Measurements from ENCODE around the gene TMEM95. TPM values are rescaled to one million over a fixed set of nuclear protein-coding genes. Genes with fewer than 3 reads are reported as not detected.
"Not testable (repeated sequence)": the region's sequence is repeated elsewhere in the genome, so short reads cannot be mapped to it uniquely, and the experiment has no call there.

The TMEM95 gene
- total RNA-seq, 1 experiment from 2014 or later: not detected

DNA sequence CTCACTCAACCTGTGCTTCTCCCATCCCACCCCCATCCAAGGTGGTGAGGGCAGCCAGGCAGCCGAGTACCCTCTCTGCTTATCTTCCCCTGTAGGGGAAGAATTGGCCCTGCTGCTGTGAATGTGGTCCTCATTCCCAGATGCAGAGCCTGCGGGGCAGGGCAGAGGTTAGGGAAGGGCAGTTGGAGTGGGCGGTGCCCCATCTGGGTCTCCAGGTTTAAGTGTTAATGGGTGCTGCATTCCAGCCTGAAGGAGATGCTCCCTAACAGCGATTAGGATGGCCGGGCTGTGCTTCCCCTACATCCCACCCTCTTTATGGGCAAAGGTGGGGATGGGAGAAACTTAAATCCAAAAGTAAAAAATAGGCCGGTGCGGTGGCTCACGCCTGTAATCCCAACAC, 12.1 kb downstream of the TMEM95 start:
- Histone ChIP-seq H3K9me3 (ENCODE audit: low read length) (no peaks in the 10 kb centered on the region), H3K27me3 (ENCODE audit: low read length) (no peaks in the 10 kb centered on the region), H3K9me2 (replicated peaks; ENCODE audit: low read length) (no peaks in the 10 kb centered on the region), H4K20me1 (ENCODE audit: low read length) (no peaks in the 10 kb centered on the region), H3K4me2 (ENCODE audit: low read length) (no peak overlapping the region), H3K27ac (ENCODE audit: low read length) (no peak overlapping the region), H3K4me3 (ENCODE audit: low read length) (no peak overlapping the region), H3F3A (ENCODE audit: low read length, unreplicated experiment) (no peaks in the 10 kb centered on the region), H3K9ac (ENCODE audit: low read length) (no peak overlapping the region), H3K79me2 (ENCODE audit: low read length) (no peaks in the 10 kb centered on the region), H2AFZ (ENCODE audit: low read length) (no peak overlapping the region), H3K36me3 (ENCODE audit: low read depth, low read length) (no peaks in the 10 kb centered on the region), H3K4me1 (ENCODE audit: insufficient read depth, low read length) (no peaks in the 10 kb centered on the region)
- ChIA-PET POLR2A (ENCODE audit: unreplicated experiment) (no interaction called here), CTCF (no interaction called here)
- no peak for DNase-seq
- intact Hi-C loops (cut with micrococcal nuclease): no loop called here
- ATAC-seq: no peak
- BruUV-seq (replicated peaks): no TSS peak
- no peak for TF ChIP-seq EZH2phosphoT487 (IDR thresholded peaks at IDR 0.05; ENCODE audit: borderline replicate concordance, low read length)
- no peak for TF ChIP-seq EZH2 (IDR thresholded peaks at IDR 0.05; ENCODE audit: low read length, unreplicated experiment)
- TF ChIP-seq, protein P1, sequence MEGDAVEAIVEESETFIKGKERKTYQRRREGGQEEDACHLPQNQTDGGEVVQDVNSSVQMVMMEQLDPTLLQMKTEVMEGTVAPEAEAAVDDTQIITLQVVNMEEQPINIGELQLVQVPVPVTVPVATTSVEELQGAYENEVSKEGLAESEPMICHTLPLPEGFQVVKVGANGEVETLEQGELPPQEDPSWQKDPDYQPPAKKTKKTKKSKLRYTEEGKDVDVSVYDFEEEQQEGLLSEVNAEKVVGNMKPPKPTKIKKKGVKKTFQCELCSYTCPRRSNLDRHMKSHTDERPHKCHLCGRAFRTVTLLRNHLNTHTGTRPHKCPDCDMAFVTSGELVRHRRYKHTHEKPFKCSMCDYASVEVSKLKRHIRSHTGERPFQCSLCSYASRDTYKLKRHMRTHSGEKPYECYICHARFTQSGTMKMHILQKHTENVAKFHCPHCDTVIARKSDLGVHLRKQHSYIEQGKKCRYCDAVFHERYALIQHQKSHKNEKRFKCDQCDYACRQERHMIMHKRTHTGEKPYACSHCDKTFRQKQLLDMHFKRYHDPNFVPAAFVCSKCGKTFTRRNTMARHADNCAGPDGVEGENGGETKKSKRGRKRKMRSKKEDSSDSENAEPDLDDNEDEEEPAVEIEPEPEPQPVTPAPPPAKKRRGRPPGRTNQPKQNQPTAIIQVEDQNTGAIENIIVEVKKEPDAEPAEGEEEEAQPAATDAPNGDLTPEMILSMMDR (conservative IDR thresholded peaks at IDR 0.05; ENCODE audit: low read depth, low read length): no peak

DNA sequence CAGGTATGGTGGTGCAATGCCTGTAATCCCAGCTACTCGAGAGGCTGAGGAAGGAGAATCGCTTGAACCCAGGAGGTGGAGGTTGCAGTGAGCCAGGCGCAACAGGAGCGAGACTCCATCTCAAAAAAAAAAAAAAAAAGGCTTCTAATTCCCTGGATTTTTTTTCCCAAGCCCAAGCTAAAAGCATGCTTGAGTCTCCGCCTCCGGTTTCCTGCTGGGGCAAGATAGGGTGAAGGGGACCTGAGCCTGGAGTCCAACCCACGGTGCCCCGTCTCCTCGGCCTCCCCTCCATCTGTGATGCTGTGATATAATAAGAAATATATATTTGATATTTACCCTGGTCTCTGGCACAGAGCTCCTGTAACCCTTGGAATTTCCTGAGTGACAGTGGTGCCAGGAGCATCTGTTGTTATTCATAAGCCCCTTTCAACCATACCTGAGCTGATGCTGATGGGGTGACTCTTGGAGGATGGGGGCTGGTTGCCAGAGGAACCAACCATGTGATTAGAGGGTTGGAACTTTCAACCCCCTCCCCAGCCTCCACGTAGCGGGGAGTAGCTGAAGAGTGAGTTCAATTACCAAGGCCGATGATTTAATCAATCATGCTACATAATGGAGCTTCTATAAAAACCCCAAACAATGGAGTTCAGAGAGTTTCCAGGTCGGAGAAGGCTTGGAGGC, 13.1 kb downstream of the TMEM95 start:
- TF ChIP-seq, protein P1 (conservative IDR thresholded peaks at IDR 0.05; ENCODE audit: low read depth, low read length): no peak
- TF ChIP-seq EZH2 (IDR thresholded peaks at IDR 0.05; ENCODE audit: low read length, unreplicated experiment) (no peak), EZH2phosphoT487 (IDR thresholded peaks at IDR 0.05; ENCODE audit: borderline replicate concordance, low read length) (no peak)
- DNase-seq (no peak), ATAC-seq (no peak)
- BruUV-seq (replicated peaks): no TSS peak
- no peaks in the 10 kb centered on the region for H3K4me1 ChIP-seq (ENCODE audit: insufficient read depth, low read length)
- no peaks in the 10 kb centered on the region for H3K27me3 ChIP-seq (ENCODE audit: low read length)
- intact Hi-C loops (cut with micrococcal nuclease): no loop called here
- H3K4me2 ChIP-seq (ENCODE audit: low read length): no peak overlapping the region
- no peaks in the 10 kb centered on the region for H3K36me3 ChIP-seq (ENCODE audit: low read depth, low read length)
- H3K9me3 ChIP-seq (ENCODE audit: low read length): no peaks in the 10 kb centered on the region
- no peak overlapping the region for H3K9ac ChIP-seq (ENCODE audit: low read length)
- no peaks in the 10 kb centered on the region for H3F3A ChIP-seq (ENCODE audit: low read length, unreplicated experiment)
- POLR2A ChIA-PET (ENCODE audit: unreplicated experiment): no interaction called here
- H2AFZ ChIP-seq (ENCODE audit: low read length): no peak overlapping the region
- no peaks in the 10 kb centered on the region for H3K9me2 ChIP-seq (replicated peaks; ENCODE audit: low read length)
- H3K4me3 ChIP-seq (ENCODE audit: low read length): no peak overlapping the region
- no peaks in the 10 kb centered on the region for H3K79me2 ChIP-seq (ENCODE audit: low read length)
- CTCF ChIA-PET: no interaction called here
- H3K27ac ChIP-seq (ENCODE audit: low read length): no peak overlapping the region
- H4K20me1 ChIP-seq (ENCODE audit: low read length): no peaks in the 10 kb centered on the region

DNA sequence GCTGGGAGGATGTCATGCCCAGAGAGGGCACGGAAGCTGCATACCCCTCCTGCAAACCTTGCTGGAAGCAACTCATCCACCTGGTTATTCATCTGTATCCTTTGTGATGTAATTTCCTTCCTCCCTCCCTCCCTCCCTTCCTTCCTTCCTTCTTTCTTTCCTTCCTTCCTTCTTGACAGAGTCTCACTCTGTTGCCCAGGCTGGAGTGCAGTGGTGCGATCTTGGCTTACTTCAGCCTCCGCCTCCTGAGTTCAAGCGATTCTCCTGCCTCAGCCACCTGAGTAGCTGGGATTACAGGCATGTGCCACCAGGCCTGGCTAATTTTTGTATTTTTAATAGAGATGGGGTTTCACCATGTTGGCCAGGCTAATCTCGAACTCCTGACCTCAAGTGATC, 13.6 kb downstream of the TMEM95 start:
- H3K4me1 ChIP-seq (ENCODE audit: insufficient read depth, low read length); H3K36me3 ChIP-seq (ENCODE audit: low read depth, low read length); H3K9me3 ChIP-seq (ENCODE audit: low read length); CTCF ChIA-PET; BruUV-seq (replicated peaks); H3F3A ChIP-seq (ENCODE audit: low read length, unreplicated experiment); H2AFZ ChIP-seq (ENCODE audit: low read length); H4K20me1 ChIP-seq (ENCODE audit: low read length); DNase-seq; H3K27ac ChIP-seq (ENCODE audit: low read length); H3K79me2 ChIP-seq (ENCODE audit: low read length); H3K9me2 ChIP-seq (replicated peaks; ENCODE audit: low read length); H3K27me3 ChIP-seq (ENCODE audit: low read length); POLR2A ChIA-PET (ENCODE audit: unreplicated experiment); ATAC-seq; H3K4me2 ChIP-seq (ENCODE audit: low read length); H3K9ac ChIP-seq (ENCODE audit: low read length); intact Hi-C loops (cut with micrococcal nuclease); H3K4me3 ChIP-seq (ENCODE audit: low read length): not testable (repeated sequence)
